HG02870 (cell line): ENCODE measurements around the gene NUDT8.
"Not testable (repeated sequence)": the region's sequence is repeated elsewhere in the genome, so short reads cannot be mapped to it uniquely, and the experiment has no call there.

ENCODE experiments used
- ATAC-seq: cut with Tn5 transposase; IDR thresholded peaks from one replicate; pipeline ENCODE4 v1.9.1; 2021; ENCODE audit warnings: mild to moderate bottlenecking, moderate library complexity; ENCODE audit not compliant: unreplicated experiment

Gene NUDT8

DNA sequence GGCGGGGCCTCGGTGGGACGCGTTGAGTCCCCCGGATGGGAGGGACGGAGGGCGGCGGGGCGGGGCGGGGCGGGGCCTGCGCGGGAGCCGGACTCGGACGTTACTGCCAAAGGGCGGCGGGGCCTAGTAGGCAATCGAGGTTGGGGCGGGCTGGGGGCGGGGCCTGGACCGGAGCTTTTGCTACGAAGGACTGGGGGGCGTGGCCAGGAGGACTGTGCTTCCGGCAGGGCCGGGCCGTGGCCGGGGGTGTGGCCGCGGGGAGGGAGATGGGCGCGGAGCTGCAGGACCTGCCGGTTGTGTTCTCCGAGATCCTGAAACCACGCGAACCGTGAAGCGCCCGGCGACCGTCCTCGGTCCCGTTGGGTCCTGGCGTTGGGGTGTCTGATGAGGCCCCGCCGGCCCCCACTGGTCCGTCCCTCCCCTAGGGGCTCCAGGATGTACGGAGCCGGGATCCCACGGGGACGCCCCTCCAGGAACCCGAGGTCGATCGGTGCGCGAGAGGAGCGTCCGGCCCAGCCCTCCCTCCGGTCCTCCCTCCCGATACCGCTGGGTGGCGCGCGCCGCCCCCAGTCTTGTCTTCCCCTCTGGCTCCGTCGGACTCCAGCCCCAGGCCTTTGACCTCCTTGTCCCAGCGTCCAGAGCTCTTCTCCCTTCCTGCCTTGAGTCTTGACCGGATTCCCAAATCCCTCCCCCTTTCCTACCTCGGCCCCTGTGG, 648 bp upstream of the NUDT8 start:
- peak; percentile 71 for ATAC-seq

DNA sequence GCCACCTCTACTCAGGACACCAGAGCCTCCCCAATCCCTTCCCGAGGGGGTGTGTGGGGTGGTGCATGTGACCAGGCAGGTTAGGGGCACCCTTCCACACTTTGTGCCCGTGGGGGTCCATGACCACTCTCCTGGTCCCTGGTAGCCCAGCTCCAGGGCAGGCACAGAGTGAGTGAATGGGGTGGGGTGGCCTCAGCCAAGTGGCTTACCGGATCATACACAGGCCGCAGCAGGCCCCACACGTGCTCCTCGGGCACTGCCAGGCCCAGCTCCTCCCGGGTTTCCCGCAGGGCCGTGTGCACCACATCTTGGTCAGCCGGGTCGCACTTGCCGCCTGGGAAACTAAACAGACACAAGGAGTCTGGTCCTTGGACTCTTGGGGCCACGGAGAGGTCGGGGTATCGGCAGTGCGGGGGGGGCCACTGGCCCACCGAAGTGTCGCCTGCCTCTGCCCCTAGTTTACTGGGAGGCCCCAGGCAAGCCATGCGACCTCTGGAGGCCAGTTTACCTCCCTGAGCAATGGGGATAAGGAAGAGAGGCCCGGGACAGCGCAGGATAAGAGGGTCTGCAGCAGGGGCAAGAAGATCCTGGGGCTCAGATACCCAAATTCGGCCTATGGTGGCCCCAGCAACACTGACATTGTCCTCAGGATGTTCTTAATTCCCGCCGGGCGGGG, 889 bp downstream of the NUDT8 start:
- no peak for ATAC-seq

DNA sequence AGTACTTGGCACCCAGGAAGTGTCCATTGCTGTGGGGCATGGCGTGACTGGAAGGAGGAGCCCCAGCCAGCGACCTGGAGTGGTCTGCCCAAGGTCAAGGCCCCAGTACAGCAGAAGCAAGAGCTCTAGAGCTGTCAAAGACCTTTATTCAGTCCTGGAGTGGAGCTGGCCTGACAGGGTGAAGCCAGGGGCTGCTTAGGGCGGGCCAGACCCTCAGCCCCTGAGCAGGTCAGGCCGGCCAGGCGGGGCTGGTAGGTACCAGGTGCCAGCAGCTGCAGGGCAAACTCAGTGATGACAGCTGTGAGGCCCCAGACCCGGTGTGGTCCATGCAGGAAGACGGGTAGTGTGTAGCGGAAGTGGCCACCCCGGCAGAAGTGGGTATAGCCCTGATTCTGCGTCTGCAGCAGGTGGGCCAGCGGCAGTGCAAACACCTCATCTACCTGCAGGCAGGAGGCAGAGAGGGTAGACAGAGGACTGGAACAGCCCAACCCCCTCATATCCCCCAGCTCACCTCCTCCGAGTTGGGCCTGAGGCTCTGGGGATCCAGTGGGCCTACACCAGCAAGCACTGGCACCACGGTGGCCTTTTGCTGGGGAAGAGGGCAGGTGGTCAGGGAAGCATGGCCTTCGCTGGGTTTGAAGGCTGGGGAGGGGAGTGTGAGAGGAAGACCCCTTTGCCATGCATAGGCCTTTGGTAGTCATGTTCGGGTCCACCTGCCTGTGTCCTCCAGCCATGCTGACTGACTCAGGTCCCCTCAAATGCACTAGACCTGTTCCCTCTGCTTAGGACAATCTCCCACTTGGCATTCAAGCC, 1.7 kb downstream of the NUDT8 start:
- no peak for ATAC-seq

DNA sequence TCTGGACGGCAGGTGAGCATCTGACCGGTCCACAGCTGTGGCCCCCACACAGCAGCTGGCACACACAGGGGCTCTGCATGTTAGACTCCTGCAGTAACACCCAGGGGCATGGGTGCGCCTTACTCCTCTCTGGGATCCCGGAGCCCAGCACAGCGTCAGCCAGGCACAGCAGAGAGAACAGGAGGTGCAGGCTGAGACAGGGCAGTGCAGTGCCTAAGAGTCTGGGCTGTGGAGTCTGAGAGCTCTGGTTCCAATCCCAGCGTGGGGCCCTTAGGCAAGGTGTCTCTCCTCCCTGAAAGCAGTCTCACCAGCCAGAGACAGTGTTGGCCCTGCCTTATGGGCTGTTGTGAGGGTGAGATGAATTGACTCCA, 2.3 kb downstream of the NUDT8 start:
- no peak for ATAC-seq

DNA sequence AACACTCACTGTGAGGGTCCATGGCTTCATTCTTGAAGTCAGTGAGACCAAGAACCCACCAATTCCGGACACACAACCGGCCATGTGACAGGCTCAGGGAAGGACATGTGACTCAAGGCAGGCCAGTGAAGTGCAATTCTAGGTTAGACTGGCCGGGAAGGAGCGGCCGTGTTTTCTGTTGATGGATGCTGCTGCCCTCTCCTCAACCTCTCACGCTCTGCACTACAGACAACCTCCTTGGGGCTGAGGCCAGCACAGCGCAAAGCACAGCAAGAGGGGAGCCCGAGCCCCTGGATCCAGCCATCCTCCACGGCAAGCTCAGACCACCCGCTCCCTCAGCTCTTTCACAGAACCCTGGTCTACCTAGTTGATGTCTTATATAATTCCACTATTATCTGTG, 2.8 kb downstream of the NUDT8 start:
- ATAC-seq: no peak

DNA sequence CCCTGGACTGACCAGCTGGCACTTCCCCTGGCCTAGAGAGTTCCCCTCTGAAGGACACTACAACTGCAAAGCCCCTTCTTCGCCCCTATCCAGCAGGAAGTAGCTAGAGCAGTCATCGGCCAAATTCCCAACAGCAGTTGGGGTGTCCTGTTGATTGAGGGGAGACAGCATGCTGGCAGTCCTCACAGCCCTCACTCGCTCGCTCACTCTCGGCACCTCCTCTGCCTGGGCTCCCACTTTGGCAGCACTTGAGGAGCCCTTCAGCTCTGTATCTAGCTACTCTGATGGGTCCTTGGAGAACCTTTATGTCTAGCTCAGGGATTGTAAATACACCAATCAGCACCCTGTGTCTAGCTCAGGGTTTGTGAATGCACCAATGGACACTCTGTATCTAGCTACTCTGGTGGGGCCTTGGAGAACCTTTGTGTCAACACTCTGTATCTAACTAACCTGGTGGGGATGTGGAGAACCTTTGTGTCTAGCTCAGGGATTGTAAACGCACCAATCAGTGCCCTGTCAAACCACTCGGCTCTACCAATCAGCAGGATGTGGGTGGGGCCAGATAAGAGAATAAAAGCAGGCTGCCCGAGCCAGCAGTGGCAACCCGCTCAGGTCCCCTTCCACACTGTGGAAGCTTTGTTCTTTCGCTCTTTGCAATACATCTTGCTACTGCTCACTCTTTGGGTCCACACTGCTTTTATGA, 3.5 kb downstream of the NUDT8 start:
- not testable (repeated sequence) for ATAC-seq

DNA sequence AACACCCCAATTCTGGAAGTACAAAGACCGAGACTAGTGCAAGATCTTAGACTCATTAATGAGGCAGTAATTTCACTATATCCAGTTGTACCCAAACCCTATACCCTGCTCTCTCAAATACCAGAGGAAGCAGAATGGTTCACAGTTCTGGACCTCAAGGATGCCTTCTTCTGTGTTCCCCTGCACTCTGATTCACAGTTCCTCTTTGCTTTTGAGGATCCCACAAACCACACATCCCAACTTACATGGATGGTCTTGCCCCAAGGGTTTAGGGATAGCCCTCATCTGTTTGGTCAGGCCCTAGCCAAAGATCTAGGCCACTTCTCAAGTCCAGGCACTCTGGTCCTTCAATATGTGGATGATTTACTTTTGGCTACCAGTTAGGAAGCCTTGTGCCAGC, 5.9 kb downstream of the NUDT8 start:
- ATAC-seq: not testable (repeated sequence)

DNA sequence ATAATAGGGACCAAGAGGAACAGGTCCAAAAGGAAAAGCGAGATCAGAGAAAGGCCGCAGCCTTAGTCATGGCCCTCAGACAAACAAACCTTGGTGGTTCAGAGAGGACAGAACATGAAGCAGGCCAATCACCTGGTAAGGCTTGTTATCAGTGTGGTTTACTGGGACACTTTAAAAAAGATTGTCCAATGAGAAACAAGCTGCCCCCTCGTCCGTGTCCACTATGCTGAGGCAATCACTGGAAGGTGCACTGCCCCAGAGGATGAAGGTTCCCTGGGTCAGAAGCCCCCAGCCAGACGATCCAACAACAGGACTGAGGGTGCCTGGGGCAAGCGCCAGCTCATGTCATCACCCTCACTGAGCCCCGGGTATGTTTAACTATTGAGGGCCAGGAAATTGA, 6.8 kb downstream of the NUDT8 start:
- ATAC-seq: not testable (repeated sequence)

DNA sequence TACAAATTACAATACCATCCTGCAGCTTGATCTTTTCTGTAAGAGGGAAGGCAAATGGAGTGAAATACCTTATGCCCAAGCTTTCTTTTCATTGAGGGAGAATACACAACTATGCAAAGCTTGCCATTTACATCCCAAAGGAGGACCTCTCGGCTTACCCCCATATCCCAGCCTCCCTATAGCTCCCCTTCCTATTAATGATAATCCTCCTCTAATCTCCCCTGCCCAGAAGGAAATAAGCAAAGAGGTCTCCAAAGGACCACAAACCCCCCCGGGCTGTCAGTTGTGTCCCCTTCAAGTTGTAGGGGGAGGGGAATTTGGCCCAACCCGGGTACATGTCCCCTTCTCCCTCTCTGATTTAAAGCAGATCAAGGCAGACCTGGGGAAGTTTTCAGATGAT, 7.8 kb downstream of the NUDT8 start:
- ATAC-seq: not testable (repeated sequence)

DNA sequence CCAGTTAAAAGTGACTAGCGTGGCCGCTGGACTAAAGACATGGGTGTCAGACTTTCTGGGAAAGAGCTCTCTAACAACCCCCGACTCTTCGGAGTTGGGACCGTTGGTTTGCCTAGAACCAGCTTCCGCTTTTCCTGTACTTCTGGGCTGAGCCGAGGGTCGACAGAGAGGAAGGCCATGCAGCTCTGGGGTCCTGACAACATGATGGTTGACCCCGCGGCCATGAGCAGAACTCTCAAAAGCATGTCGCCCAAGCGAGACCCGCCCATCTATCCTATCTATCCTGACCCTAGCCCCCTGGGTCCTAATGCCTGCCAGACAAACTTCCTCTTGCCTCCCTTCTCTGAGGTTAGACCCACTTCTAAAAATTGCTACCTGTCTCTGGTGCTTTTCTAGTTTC, 9.1 kb downstream of the NUDT8 start:
- not testable (repeated sequence) for ATAC-seq

DNA sequence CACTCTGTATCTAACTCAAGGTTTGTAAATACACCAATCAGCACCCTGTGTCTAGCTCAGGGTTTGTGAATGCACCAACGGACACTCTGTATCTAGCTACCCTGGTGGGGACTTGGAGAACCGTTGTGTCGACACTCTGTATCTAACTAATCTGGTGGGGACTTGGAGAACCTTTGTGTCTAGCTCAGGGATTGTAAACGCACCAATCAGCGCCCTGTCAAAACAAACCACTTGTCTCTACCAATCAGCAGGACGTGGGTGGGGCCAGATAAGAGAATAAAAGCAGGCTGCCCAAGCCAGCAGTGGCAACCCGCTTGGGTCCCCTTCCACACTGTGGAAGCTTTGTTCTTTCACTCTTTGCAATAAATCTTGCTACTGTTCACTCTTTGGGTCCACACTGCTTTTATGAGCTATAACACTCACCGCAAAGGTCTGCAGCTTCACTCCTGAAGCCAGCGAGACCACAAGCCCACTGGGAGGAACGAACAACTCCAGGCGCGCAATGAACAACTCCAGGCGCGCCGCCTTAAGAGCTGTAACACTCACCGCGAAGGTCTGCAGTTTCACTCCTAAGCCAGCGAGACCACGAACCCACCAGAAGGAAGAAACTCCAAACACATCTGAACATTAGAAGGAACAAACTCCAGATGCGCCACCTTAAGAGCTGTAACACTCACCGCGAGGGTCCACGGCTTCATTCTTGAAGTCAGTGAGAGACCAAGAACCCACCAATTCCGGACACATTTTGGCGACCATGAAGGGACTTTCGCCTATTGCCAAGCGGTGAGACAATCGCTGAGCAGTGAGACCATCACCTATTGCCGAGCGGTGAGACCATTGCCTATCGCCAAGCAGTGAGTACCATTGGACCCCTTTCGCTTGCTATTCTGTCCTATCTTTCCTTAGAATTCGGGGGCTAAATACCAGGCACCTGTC, 9.8 kb downstream of the NUDT8 start:
- ATAC-seq: not testable (repeated sequence)

DNA sequence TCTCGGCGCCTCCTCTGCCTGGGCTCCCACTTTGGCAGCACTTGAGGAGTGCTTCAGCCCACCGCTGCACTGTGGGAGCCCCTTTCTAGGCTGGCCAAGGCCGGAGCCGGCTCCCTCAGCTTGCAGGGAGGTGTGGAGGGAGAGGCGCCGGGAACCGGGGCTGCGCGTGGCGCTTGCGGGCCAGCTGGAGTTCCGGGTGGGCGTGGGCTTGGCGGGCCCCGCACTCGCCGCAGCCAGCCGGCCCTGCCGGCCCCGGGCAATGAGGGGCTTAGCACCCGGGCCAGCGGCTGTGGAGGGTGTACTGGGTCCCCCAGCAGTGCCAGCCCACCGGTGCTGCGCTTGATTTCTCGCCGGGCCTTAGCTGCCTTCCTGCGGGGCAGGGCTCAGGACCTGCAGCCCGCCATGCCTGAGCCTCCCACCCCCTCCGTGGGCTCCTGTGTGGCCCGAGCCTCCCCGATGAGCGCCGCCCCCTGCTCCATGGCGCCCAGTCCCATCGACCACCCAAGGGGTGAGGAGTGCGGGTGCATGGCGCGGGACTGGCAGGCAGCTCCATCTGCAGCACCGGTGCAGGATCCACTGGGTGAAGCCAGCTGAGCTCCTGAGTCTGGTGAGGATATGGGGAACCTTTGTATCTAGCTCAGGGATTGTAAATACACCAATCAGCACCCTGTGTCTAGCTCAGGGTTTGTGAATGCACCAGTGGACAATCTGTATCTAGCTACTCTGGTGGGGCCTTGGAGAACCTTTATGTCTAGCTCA, 10.7 kb downstream of the NUDT8 start:
- not testable (repeated sequence) for ATAC-seq

DNA sequence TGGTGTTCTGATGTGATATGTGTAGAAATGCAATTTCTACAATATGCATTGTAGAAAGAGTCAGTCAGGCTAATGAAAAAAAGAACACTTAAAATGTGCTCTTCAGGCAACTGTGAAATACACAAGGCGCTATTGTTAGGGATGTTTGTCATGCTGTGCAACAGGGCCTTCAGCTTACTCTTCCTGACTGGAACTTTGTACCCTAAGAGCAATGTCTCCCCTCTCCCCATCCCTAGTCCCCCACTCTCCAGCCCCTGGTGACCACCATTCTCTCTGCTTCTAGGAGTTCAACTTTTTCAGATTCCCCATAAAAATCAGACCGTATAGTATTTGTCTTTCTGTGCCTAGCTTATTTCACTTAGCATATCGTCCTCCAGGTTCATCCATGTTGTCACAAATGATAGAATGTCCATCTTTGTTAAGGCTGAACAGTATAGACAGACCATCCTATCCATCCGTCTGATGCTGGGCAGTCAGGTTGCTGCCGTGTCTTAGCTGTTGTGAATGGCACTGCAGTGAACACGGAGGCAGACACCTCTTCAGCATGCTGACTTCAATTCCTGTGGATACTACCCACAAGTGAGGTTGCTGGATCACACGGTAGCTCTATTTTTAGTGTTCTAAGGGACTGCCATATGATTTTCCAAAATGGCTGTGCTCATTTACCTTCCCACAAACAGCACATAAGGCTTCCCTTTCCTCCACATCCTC, 12.3 kb downstream of the NUDT8 start:
- ATAC-seq: no peak

DNA sequence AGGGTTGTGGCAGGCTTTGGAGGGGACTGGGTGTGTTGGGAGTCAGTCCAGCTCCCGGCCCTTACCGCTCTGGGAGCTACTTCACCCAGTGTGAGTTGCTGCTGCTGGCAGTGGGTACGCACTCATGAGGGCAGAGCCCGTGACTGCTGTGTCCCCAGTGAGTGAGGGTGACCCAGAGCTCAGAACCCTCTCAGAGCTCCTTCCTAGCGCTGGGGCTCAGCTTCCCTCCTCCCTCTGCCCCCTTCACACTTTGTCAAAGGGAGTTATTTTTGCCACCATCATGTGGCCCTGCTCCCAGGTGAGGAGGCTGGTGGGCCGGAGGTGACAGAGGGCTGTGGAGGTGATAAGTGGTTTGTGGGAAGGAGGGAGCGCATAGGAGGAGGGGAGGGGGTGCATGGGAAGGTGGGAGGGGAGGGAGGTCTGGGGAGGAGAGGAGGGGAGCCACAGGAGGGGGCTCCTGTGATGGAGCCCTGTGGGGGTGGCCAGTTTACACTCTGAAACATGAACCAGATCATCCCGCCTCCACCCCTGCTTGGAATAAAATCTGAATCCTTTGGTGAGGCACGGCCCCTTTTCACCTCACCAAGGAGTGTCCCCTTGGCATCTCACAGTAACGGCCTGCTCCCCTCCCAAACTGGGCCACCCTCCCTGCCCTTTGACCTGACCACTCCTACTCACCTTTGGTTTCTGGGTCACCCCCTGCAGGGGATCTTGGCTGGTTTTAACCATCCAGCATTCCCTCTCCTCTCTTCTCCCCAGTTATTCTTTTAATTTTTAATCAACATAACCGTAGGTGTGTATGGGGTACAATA, 13.1 kb downstream of the NUDT8 start:
- no peak for ATAC-seq

DNA sequence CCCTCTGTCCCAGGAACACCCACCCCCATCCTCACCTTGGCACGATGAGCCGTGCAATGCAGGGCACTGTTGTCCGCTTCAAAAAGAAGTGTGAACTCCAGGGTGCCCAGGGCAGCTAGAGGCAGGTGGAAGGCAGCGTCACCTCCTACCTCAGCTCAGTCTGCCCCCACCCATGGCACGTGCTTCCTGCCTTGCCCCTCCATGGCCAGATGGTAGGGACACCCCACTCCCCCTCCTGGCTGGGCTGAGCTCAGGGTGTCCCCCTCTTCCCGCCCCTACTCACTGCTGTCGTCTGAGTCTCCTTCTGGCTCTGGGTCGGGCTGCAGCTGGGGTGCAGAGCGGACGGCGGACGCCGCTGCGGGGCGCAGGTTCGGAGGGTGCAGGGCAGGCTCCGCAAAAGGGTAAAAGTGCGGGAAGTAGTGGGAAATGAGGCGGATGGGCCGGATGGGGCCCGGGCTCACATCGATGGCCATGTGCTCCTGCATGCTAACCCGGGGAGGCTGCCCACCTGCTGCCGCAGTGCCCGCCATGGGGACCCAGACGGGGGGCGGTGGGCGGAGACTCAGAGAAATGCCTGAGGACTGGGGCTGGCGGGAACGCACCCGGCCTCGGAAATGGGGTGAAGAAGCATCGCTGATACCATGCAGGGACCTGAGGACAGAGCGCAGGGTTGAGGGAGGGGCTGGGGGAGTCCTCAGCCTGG, 13.9 kb downstream of the NUDT8 start:
- no peak for ATAC-seq

DNA sequence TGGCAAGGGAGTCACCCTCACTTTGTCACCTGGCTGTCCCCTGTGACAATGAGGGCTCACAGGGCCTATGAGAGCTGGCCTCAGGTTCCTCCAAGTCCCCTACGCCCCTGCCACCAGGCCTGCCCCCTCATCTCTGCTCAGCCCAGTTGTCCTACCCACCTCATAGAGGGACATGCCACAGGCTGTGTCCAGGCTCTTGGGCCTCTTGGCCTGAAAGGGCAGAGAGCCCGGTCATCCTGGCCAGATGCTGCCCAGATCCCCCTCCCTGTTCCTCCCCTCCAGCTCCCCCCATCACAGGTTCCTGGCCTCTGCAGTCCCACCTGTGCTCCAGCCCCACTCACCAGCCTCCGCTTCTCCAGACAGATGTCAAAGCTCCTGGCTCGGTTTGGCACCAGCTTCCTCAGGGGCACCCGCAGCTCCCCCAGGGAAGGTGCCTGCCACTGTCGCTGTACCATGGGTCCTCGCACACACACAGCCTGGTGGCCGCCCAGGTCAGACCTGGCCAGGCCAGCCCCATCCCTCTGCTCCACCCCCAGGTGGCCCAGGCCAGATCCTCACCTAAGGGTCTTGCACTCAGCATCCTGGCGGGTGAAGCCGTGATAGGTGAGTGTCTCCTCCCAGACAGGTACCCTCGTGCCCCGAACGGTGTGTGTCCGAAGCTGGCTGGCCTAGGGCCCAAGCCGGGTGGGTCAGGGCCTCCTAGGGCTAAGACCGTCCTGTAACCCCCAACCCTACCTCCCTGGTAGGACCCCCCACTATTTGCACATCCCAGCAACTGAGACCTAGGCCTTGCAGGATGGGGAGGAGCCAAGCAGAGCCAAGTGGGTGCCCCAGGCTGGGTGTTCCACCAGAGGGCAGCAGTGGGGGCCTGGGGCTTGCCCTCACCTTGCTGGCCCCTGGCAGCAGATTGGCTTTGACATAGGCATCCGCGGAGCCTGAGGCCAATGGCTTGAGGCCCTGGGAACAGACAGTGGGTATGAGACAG, 14.7 kb downstream of the NUDT8 start:
- no peak for ATAC-seq
